LNCaP clone FGC (cell line): Measurements from ENCODE around the gene MYO10.

Source experiments
- DNase-seq: peaks from one replicate; pipeline ENCODE4 v3.0.0-alpha.2; 2011; ENCODE audit warnings: low read depth
- H3K4me3 ChIP-seq: 2 replicates; pipeline ENCODE4 v1.5.1; 2011; ENCODE audit warnings: mild to moderate bottlenecking, low read depth, low read length, control low read depth
- CTCF ChIP-seq: IDR thresholded peaks from 2 replicates; pipeline ENCODE4 v1.5.1; 2012; ENCODE audit warnings: mild to moderate bottlenecking; ENCODE audit not compliant: control insufficient read depth, insufficient read depth; ENCODE audit errors: extremely low read depth

The MYO10 gene

GRCh38 chr5:16792598-16793275 lies 143.4 kb downstream of the MYO10 start:
- TF ChIP-seq CTCF, result no peak
- DNase-seq, result no peak
- no peak overlapping the region for H3K4me3 ChIP-seq

- no peak for TF ChIP-seq CTCF
- no peak overlapping the region for H3K4me3 ChIP-seq
- no peak for DNase-seq
These were observed 144.0 kb downstream of the MYO10 start for GRCh38 chr5:16791904-16792597.

- H3K4me3 ChIP-seq, result no peak overlapping the region
- peak; percentile 55 for TF ChIP-seq CTCF
- DNase-seq, result no peak
These were observed 144.9 kb downstream of the MYO10 start for GRCh38 chr5:16791036-16791705.

- no peak overlapping the region for H3K4me3 ChIP-seq
- TF ChIP-seq CTCF, result no peak
- DNase-seq, result no peak
These were observed 147.1 kb downstream of the MYO10 start for GRCh38 chr5:16788957-16789356.

GRCh38 chr5:16787278-16787677 lies 148.8 kb downstream of the MYO10 start:
- no peak overlapping the region for H3K4me3 ChIP-seq
- no peak for TF ChIP-seq CTCF
- DNase-seq, result peak; percentile 57

- H3K4me3 ChIP-seq, result no peak overlapping the region
- no peak for TF ChIP-seq CTCF
- no peak for DNase-seq
These were observed 151.0 kb downstream of the MYO10 start for GRCh38 chr5:16784843-16785791.
